IMR-90 (cell line): ENCODE measurements around the gene LAMB1.

Source experiments
- BHLHE40 ChIP-seq: fragments of 150-350 bp; IDR thresholded peaks from 2 replicates; pipeline ENCODE4 v1.6.1; 2016; ENCODE audit warnings: mild to moderate bottlenecking, low read depth, low read length
- CEBPB ChIP-seq: IDR thresholded peaks from 2 replicates; pipeline ENCODE4 v1.6.1; 2012; ENCODE audit warnings: low read depth, low read length, improper control_type of control experiment
- CHD1 ChIP-seq: IDR thresholded peaks from 2 replicates; pipeline ENCODE4 v1.6.1; 2012; ENCODE audit warnings: low read depth, low read length, improper control_type of control experiment
- FOS ChIP-seq: fragments of 150-350 bp; IDR thresholded peaks from 2 replicates; pipeline ENCODE4 v1.6.1; 2016; ENCODE audit warnings: low read depth, low read length
- MAFK ChIP-seq: IDR thresholded peaks from 2 replicates; pipeline ENCODE4 v1.6.1; 2012; ENCODE audit warnings: low read depth, low read length, improper control_type of control experiment
- MXI1 ChIP-seq: IDR thresholded peaks from 2 replicates; pipeline ENCODE4 v1.6.1; 2012; ENCODE audit warnings: low read depth, mild to moderate bottlenecking, low read length, moderate library complexity, borderline replicate concordance
- POLR2A ChIP-seq: IDR thresholded peaks from 2 replicates; pipeline ENCODE4 v1.6.1; 2012; ENCODE audit warnings: mild to moderate bottlenecking, low read depth, low read length
- RAD21 ChIP-seq: IDR thresholded peaks from 2 replicates; pipeline ENCODE4 v1.6.1; 2012; ENCODE audit warnings: low read length, improper control_type of control experiment
- RFX5 ChIP-seq: IDR thresholded peaks from 2 replicates; pipeline ENCODE4 v1.8.0; 2012; ENCODE audit warnings: low read depth, mild to moderate bottlenecking, low read length, moderate library complexity
- SMC3 ChIP-seq: fragments of 150-350 bp; IDR thresholded peaks from 2 replicates; pipeline ENCODE4 v1.6.1; 2016; ENCODE audit warnings: low read depth, mild to moderate bottlenecking, antibody characterized with exemption, low read length, moderate library complexity
- TF ChIP-seq, protein P1 (sequence below): conservative IDR thresholded peaks from 2 replicates; pipeline ENCODE4 v1.5.1; 2012; ENCODE audit warnings: mild to moderate bottlenecking, low read depth, low read length, improper control_type of control experiment
- TF ChIP-seq, protein P2 (sequence below): fragments of 150-350 bp; IDR thresholded peaks from 2 replicates; pipeline ENCODE4 v1.6.1; 2017; ENCODE audit warnings: mild to moderate bottlenecking, antibody characterized with exemption, low read length, low read depth
- TF ChIP-seq, protein P3 (sequence below): fragments of 150-350 bp; IDR thresholded peaks from 2 replicates; pipeline ENCODE4 v1.6.1; 2016; ENCODE audit warnings: low read depth, mild to moderate bottlenecking, low read length, moderate library complexity, borderline replicate concordance

DNA sequence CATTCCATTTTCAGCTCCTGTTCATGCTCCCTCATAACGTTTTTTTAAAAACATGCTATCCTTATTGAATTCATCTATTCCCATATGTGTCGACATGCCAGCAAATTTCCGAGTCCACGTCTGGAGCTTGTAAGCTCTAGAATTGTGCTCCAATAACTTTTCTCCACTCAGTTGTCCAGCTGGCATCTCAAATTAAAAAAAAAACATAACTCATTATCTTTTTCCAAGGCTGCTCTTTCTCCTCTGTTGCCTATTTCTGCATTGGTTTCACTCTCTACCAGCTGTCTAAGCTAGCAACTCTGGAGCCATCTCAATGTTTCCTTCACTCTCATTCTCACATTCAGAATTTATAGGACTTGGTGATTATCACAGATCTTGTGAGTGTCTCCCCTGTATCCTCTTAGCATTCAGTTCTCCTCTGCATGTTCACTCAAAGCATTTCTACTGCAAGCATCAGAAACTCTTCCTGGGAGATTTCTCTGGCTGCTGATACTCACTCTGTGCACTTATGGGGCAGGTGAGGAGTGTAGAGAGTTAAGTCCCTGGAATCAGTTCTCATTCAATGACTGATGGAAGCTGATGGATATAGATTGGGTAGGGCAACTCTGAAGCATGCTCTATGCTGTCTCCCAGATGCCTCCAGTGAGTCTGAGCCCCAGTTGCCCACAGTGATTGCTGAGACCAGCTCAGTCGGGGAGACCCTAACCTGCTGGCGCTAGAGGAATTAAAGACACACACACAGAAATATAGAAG lies 118.7 kb downstream of the LAMB1 start:
- TF ChIP-seq, protein P1, sequence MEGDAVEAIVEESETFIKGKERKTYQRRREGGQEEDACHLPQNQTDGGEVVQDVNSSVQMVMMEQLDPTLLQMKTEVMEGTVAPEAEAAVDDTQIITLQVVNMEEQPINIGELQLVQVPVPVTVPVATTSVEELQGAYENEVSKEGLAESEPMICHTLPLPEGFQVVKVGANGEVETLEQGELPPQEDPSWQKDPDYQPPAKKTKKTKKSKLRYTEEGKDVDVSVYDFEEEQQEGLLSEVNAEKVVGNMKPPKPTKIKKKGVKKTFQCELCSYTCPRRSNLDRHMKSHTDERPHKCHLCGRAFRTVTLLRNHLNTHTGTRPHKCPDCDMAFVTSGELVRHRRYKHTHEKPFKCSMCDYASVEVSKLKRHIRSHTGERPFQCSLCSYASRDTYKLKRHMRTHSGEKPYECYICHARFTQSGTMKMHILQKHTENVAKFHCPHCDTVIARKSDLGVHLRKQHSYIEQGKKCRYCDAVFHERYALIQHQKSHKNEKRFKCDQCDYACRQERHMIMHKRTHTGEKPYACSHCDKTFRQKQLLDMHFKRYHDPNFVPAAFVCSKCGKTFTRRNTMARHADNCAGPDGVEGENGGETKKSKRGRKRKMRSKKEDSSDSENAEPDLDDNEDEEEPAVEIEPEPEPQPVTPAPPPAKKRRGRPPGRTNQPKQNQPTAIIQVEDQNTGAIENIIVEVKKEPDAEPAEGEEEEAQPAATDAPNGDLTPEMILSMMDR = no peak
- no peak for TF ChIP-seq FOS
- TF ChIP-seq SMC3 = no peak
- no peak for TF ChIP-seq MXI1
- no peak for TF ChIP-seq BHLHE40
- TF ChIP-seq CEBPB = no peak
- TF ChIP-seq RFX5 = no peak
- no peak for TF ChIP-seq POLR2A
- TF ChIP-seq RAD21 = no peak
- TF ChIP-seq, protein P2, sequence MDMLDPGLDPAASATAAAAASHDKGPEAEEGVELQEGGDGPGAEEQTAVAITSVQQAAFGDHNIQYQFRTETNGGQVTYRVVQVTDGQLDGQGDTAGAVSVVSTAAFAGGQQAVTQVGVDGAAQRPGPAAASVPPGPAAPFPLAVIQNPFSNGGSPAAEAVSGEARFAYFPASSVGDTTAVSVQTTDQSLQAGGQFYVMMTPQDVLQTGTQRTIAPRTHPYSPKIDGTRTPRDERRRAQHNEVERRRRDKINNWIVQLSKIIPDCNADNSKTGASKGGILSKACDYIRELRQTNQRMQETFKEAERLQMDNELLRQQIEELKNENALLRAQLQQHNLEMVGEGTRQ = no peak
- TF ChIP-seq CHD1 = no peak
- TF ChIP-seq MAFK = no peak
- TF ChIP-seq, protein P3, sequence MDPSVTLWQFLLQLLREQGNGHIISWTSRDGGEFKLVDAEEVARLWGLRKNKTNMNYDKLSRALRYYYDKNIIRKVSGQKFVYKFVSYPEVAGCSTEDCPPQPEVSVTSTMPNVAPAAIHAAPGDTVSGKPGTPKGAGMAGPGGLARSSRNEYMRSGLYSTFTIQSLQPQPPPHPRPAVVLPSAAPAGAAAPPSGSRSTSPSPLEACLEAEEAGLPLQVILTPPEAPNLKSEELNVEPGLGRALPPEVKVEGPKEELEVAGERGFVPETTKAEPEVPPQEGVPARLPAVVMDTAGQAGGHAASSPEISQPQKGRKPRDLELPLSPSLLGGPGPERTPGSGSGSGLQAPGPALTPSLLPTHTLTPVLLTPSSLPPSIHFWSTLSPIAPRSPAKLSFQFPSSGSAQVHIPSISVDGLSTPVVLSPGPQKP = no peak
